COLO829 (cell line): ENCODE results near the gene ISOC1.

Experiments used
- DNase-seq: peaks from one replicate; pipeline ENCODE4 v3.0.0; 2012; ENCODE audit warnings: low spot score

The ISOC1 gene

GRCh38 chr5:129094924-129095899, 663 bp downstream of the ISOC1 start:
- no peak for DNase-seq

GRCh38 chr5:129096382-129096991, 1.9 kb downstream of the ISOC1 start:
- no peak for DNase-seq

GRCh38 chr5:129097498-129098296, 3.1 kb downstream of the ISOC1 start:
- no peak for DNase-seq

- no peak for DNase-seq
Observed at GRCh38 chr5:129098488-129099183, 4.1 kb downstream of the ISOC1 start.

GRCh38 chr5:129099184-129099569, 4.6 kb downstream of the ISOC1 start:
- no peak for DNase-seq

- DNase-seq, result no peak
Observed at GRCh38 chr5:129101794-129102193, 7.2 kb downstream of the ISOC1 start.

GRCh38 chr5:129103397-129103796, 8.8 kb downstream of the ISOC1 start:
- no peak for DNase-seq

- DNase-seq, result no peak
Observed at GRCh38 chr5:129104915-129105455, 10.4 kb downstream of the ISOC1 start.

- no peak for DNase-seq
Observed at GRCh38 chr5:129107637-129108036, 13.1 kb downstream of the ISOC1 start.

- DNase-seq, result no peak
Observed at GRCh38 chr5:129110742-129111141, 16.2 kb downstream of the ISOC1 start.

GRCh38 chr5:129111351-129111750, 16.8 kb downstream of the ISOC1 start:
- DNase-seq, result no peak

- DNase-seq, result no peak
Observed at GRCh38 chr5:129112295-129112694, 17.7 kb downstream of the ISOC1 start.

GRCh38 chr5:129113867-129114266, 19.3 kb downstream of the ISOC1 start:
- DNase-seq, result no peak

- no peak for DNase-seq
Observed at GRCh38 chr5:129114539-129115193, 20.1 kb downstream of the ISOC1 start.

- no peak for DNase-seq
Observed at GRCh38 chr5:129115680-129116079, 21.1 kb downstream of the ISOC1 start.

GRCh38 chr5:129116797-129117196, 22.2 kb downstream of the ISOC1 start:
- no peak for DNase-seq

GRCh38 chr5:129118405-129118804, 23.9 kb downstream of the ISOC1 start:
- no peak for DNase-seq

- DNase-seq, result no peak
Observed at GRCh38 chr5:129118826-129119225, 24.3 kb downstream of the ISOC1 start.

GRCh38 chr5:129120158-129120581, 25.6 kb downstream of the ISOC1 start:
- no peak for DNase-seq

GRCh38 chr5:129122560-129122959, 28.0 kb downstream of the ISOC1 start:
- DNase-seq, result no peak

- no peak for DNase-seq
Observed at GRCh38 chr5:129124608-129125007, 30.1 kb downstream of the ISOC1 start.
